ENCODE measurements around the gene AP5S1. TPM values are rescaled to one million over a fixed set of nuclear protein-coding genes. Genes with fewer than 3 reads are reported as not detected.

Gene AP5S1
- total RNA-seq, result 12.0 and 14.5 TPM in 2 replicates

DNA sequence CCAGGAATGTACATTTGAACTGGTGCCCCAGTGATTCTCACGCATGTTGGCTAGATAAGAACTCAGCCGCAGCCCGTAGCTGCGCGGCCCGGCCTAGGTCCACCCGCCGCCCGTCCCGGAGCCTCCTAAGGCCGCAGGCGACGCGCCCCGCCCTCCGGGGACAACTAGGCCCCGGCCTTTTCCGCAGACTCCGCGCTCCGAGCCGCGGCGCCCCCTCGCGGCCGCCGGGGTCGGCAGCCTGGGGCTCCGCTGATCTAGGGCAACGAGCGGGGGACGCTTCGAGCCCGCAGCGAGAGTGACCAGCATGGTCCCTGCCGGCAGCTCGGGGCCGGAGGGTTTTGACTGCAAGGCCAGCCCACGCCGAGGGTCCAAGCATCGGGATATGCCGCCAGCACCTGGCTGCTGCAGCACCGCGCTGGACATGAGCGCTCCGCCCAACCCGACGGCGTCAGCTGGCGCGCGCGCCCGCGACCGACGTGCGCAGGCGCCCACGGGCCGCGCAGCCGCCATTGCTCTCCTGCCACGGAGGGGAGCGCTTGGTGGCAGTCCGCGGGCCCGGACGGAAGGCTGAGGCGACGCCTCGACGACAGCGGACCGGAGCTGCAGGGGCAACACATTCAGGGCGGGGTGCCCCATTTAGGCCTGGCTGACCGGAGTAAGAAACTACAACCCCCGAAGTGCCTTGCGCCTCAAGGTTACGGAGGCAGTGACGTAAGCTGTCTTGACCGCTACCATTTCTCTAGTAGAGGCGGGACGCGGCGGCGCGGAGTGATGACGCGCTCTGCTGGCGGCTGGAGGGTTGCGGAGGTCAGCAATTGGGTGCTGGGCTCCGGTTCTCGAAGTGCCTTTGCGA is at the start of gene AP5S1:
AP5S1 (plus strand) TSS at position 500 of the 853 bp plus-strand sequence. CDS start 1,571 bp downstream, outside the sequence.

DNA sequence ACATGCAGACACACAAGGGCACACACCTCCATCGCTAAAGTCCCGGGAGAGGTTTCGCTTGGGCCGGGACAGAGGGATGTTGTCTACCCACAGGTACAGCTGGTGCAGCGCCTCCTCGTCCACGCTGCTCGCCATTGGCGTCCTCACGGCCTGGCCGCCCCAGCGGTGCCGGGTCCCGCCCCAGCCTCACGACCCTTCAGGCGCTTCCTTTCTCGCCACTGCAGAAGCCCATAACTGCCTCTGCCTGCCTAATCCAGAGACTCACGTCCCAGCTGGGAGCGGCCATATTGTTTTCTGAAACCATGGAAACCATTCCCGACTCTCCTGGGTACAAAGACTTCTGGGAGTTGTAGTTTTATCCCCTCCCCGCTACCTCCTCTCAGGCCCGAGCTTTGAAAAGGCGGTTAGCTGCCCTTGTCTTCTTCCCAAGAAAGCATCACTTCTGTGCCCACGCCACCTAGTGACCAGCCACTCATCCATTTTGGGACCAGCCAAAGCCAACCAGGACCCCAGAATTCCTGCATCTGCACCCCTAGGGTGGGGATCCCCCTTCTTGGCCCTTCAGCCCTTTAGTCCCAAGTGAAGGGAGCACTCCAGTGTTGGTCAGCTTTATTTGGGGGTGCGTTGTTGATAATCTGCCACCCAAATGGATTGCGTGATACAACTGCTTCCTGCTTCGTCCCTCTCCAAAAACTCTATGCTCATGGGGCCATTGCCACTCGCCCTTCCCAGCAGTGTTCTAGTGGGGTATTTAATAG is 39.0 kb upstream of the AP5S1 start, which contains the start of gene SPEF1:
SPEF1 (minus strand) TSS at position 296 of the 758 bp plus-strand sequence; CDS start at position 135, 161 bp downstream.

DNA sequence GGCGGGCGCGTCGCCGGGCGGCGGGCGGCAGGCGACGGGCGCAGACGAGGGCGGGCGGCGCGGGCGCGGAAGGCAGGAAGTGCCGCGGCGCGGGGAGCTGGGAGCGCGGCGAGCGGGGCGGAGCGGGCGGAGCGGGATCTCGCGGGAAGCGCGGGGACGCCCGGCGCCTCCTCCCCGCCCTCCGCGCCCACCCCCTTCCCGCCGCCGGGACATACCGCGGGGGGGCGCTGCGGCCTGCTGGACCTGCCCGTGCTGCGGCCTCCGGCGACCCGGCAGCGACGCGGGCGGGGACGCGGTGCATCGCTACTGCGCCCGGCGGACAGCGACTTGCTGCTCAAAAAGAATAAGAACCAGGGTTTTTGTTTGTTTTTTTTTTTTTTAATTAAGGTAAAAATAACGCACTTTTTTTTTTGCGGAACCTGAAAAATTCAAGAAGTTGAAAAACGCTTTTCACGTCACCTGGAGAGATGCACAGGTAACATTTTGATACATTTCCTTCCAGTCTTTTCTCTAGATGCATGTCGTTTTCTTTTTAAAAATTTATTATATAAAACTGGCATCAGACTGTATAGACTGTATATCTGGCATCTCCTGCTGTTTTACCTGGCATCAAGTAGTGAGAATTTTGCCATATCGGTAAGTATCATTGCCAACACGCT is 33.6 kb upstream of the AP5S1 start, which contains the start of gene CENPB:
CENPB (minus strand) TSS at position 76 of the 659 bp plus-strand sequence. CDS start 257 bp downstream, outside the sequence.

GRCh38 chr20:3795511-3796468 is 24.6 kb upstream of the AP5S1 start, which contains the start of gene CDC25B:
Gene CDC25B (plus strand): TSS chr20:3796310. CDS start chr20:3796532, 222 bp downstream.

DNA sequence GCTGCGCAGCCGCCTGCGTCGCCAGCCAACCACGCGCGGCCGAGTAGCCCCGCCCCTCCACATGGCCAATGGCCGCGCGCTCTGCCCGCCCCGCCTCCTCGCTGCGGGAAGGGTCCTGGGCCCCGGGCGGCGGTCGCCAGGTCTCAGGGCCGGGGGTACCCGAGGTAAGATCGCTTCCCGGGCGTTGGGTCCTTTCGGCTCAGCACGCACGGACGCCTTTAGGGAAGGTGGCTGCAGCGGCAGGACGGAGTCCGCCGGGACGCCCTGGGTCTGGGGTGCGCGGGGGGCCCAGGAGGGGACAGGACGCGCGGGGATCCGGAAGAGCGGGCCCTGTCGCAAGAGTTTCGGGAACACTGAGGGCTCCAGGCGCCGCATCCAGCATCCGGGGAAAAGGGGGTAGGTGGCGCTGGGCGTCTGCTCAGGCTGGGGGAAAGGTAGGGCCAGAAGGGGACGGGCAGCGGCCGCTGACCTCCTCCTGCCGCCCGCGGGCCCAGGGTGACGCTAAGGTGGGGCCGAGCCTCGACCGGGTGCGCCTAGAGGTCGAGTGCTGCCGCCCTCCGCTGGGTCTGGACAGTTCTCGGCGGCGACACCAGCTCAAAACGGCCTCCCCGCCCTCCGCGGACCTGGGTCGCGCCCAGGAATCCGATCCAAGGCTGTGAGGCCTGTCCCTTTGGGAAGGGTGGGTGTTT is 26.5 kb downstream of the AP5S1 start, which contains the start of gene MAVS:
MAVS (plus strand) TSS at position 95 of the 689 bp plus-strand sequence. CDS start 7,791 bp downstream, outside the sequence.

Other genes starting within 250 kb of the AP5S1 start
- gene GFRA4, start 157.1 kb upstream of the AP5S1 start, total RNA-seq, result not detected in 2 replicates
- gene ADAM33, start 138.5 kb upstream of the AP5S1 start, total RNA-seq, result 0.79 TPM in 1 of 2 replicates, not detected in the other
- gene SIGLEC1, start 107.9 kb upstream of the AP5S1 start, total RNA-seq, result not detected in 2 replicates
- 0.14 TPM in 1 of 2 replicates, not detected in the other for gene HSPA12B, start 87.9 kb upstream of the AP5S1 start, total RNA-seq
- gene ADISSP, start 52.8 kb upstream of the AP5S1 start, total RNA-seq, result 66.6 and 69.9 TPM in 2 replicates
- not detected in 2 replicates for gene SPEF1, start 39.1 kb upstream of the AP5S1 start, total RNA-seq
- gene CENPB, start 33.8 kb upstream of the AP5S1 start, total RNA-seq, result 82.2 and 83.2 TPM in 2 replicates
- gene CDC25B, start 24.2 kb upstream of the AP5S1 start, total RNA-seq, result 41.3 and 52.3 TPM in 2 replicates
- 15.8 and 21.8 TPM in 2 replicates for gene MAVS, start 26.3 kb downstream of the AP5S1 start, total RNA-seq
- 35.4 and 36.0 TPM in 2 replicates for gene PANK2, start 68.8 kb downstream of the AP5S1 start, total RNA-seq
- 4.7 and 9.0 TPM in 2 replicates for gene RNF24, start 195.0 kb downstream of the AP5S1 start, total RNA-seq